Muscle layer of duodenum (tissue), 2 donors: ENCODE results near the gene AKAP8L.
A peak's percentile ranks its signal among the peaks of the same experiment; 100 is the strongest.

Experiments used
- H3K27ac ChIP-seq: one replicate; pipeline ENCODE4 v1.7.0; 2013; ENCODE audit warnings: mild to moderate bottlenecking, low read length
- H3K27me3 ChIP-seq: one replicate; pipeline ENCODE4 v1.7.0; 2013; ENCODE audit warnings: low read depth, mild to moderate bottlenecking, control low read depth, low read length
- H3K36me3 ChIP-seq, 2 donors: one replicate each; pipeline ENCODE4 v1.7.0; 2013; ENCODE audit warnings: low read length in 2 of 2, control low read depth in 1 of 2, mild to moderate bottlenecking in 1 of 2; ENCODE audit not compliant: insufficient read depth in 2 of 2, control insufficient read depth in 1 of 2
- H3K4me1 ChIP-seq, 2 donors: one replicate each; pipeline ENCODE4 v1.7.0; 2013; ENCODE audit warnings: low read length in 2 of 2, mild to moderate bottlenecking in 2 of 2, control low read depth in 1 of 2, moderate library complexity in 1 of 2; ENCODE audit not compliant: insufficient read depth in 2 of 2, control insufficient read depth in 1 of 2
- H3K4me3 ChIP-seq, 2 donors: one replicate each; pipeline ENCODE4 v1.7.0; 2013; ENCODE audit warnings: low read length in 2 of 2, low read depth in 1 of 2, mild to moderate bottlenecking in 1 of 2
- H3K9me3 ChIP-seq, 2 donors: one replicate each; pipeline ENCODE4 v1.7.0; 2013; ENCODE audit warnings: low read length in 2 of 2, control low read depth in 1 of 2, mild to moderate bottlenecking in 1 of 2; ENCODE audit not compliant: control insufficient read depth in 1 of 2
- donor health status: healthy.

Gene AKAP8L

DNA sequence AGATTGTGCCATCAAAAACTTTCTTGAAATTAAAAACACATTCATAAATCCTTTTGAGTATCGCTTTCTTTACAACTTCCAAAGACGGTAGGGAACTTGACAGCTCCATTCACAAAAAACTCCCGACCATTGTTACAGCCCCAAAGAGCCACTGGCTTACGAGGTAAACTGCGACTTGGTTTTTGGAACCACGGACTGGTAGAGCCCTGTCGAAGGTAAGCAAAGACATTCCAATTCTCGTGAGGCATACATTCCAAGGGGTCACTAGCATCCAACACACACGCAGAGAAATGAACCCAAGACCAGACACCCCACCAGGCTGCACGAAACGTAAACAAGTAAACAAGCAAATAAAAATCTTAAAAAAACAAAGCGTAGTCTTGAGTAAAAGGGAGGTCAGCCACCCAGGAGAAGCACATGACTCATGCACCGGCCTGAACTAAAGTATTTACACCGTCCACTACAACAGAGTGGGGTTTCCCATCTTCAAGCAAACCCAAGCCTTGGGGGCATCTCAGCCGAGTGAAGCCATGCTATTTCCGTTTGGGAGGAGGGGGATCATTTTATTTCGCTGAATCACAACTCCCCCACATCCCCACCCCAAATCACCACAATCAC, 87.9 kb downstream of the AKAP8L start:
- peak overlapping the region; percentile 86 to 92 for H3K4me3 ChIP-seq
- H3K4me1 ChIP-seq, result peaks cover 16 to 51% of the 10 kb centered on the region in 2 donors
- no peaks in the 10 kb centered on the region for H3K27me3 ChIP-seq
- peaks cover 0 to 5% of the 10 kb centered on the region in 2 donors for H3K36me3 ChIP-seq
- no peaks in the 10 kb centered on the region for H3K9me3 ChIP-seq
- peak overlapping the region; percentile 91 for H3K27ac ChIP-seq
